Activated T-cell treated with anti-CD3 and anti-CD28 coated beads for 48 hours (primary cell): ENCODE results near the gene ABCC4.

Source experiments
- DNase-seq: peaks from one replicate; pipeline ENCODE4 v3.0.0-alpha.2; 2020; ENCODE audit warnings: low read depth

Gene ABCC4

DNA sequence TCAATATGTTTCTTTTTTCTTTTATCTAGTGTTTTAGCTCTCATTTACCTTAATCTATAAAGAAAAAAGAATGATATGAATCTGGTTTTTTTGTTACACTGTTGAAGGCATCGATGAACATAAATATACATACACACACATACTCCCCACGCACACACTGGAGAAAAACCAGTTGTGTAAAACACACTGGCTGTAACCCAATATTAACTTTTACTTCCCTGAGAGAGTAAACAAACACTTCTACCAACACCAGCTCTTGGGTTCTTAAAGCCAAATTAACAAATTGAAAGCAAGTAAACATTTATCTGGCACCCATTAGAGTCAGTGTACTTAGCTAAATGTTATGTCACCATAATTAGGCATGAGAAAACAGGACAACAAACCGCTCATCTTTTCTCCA lies 145.7 kb downstream of the ABCC4 start:
- DNase-seq = no peak

- DNase-seq = no peak
Measured at GRCh38 chr13:95155093-95155492, 146.2 kb downstream of the ABCC4 start.

DNA sequence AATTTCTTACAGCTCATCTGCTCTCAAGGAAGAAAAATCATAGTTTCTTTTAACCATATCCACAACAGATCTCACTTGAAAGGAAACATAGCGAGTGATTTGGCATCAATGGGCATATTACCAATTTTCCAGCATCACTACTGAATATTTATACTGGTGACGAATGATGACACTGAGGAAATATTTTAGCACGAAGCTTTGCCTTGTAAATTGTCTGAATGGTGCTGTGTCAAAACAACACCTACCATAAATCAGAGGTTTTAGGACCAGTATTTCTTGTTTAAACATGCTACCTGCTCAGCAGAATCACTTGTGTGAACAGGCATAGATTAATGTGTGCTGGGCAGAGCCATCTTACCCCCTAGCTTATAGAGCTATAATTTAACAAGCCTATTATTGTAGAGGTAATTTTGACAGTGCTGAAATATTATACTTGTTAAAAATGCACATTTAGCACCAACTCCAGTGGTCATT lies 146.8 kb downstream of the ABCC4 start:
- no peak for DNase-seq

GRCh38 chr13:95153647-95154412 lies 147.4 kb downstream of the ABCC4 start:
- no peak for DNase-seq

- no peak for DNase-seq
Measured at GRCh38 chr13:95151942-95152587, 149.2 kb downstream of the ABCC4 start.

DNA sequence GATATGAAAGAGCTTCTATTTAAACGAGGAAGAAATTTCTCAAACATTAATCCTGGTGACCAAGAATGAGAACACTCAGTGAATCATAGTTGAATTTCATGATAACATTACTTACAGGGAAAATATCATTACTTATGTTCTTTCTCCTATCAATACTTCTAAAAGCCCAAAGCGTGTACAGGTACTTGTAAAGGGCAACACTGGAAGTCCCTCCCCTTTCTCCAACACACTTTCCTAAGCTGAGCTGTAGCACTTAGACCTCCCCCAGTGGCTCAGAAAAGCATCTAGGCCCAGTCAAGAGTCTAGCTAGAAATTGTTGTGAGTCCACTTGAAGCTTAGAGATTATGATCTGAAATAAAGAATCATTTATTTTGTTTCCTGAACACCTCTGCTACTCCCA lies 150.7 kb downstream of the ABCC4 start:
- no peak for DNase-seq

- no peak for DNase-seq
Measured at GRCh38 chr13:95146486-95146885, 154.8 kb downstream of the ABCC4 start.

DNA sequence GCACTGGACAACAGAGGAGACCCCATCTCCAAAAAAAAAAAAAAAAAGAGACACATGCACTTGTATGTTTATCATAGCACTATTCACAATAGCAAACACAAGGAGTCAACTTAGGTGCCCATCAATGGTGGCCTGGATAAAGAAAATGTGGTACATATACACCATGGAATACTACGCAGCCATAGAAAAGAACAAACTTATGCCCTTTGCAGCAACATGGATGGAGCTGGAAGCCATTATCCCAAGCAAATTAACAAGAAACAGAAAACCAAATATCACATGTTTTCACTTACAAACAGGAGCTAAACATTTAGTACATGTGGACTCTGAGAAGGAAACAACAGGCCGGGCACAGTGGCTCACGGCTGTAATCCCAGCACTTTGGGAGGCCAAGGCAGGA lies 155.7 kb downstream of the ABCC4 start:
- DNase-seq = no peak

DNA sequence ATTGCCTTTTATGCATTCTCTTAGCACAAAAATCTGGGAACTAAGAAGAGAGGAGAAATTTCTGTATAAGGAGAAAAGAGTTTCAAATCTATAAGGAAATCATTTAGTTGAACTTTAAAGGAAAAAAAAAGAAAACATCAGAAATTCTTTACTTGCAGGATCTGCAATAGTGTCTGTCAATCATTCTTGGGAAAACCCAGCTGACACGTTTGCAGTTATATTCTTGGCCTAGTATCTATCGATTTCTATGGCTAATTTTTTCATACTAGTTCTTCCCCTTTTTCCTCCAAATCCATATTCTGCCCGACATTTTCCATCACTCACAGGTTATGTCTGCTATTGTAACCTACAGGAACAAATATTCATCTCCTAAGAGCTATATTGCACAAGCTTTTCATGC lies 160.7 kb downstream of the ABCC4 start:
- no peak for DNase-seq

- no peak for DNase-seq
Measured at GRCh38 chr13:95138876-95139585, 162.2 kb downstream of the ABCC4 start.

- no peak for DNase-seq
Measured at GRCh38 chr13:95137096-95137495, 164.2 kb downstream of the ABCC4 start.

GRCh38 chr13:95136638-95137037 lies 164.6 kb downstream of the ABCC4 start:
- DNase-seq = no peak

DNA sequence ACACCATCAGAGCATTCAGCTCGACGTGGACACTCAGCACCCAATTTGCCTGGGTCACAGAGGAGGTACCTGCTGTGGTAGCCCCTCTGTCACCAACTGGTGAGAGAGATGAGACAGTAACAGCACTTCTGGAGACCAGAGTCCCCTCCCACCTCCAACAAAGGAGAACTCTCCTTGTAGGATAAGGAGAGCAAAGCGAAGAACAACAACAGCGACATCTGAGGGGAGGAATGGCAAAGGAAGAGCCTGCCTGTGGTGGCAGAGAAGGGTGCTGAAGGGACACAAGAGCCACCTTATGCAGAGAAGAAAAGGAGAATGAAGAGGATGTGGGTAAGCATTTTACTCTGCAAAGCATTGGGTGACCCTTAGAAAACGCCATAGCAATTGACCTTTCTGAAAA lies 167.8 kb downstream of the ABCC4 start:
- no peak for DNase-seq

DNA sequence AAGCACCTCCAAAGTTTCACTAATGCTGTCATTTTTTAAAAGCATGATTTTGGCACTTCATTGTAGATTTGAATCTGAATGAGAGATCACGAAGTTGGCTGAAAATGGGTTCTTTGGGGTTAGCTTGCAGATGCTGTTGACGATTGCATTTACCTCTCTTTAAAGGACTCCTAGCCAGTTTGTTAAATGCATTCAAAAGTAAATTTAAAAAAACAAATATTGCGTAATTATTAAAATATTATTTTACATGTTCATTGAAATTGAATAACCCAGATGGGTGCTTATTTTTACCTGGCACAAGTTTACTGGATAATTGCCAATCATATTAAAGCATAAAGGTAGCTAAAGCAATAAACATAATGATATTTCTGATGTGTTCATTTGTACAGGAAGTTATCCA lies 172.2 kb downstream of the ABCC4 start:
- no peak for DNase-seq

- DNase-seq = no peak
Measured at GRCh38 chr13:95128045-95128643, 173.1 kb downstream of the ABCC4 start.

- no peak for DNase-seq
Measured at GRCh38 chr13:95124959-95125358, 176.3 kb downstream of the ABCC4 start.

DNA sequence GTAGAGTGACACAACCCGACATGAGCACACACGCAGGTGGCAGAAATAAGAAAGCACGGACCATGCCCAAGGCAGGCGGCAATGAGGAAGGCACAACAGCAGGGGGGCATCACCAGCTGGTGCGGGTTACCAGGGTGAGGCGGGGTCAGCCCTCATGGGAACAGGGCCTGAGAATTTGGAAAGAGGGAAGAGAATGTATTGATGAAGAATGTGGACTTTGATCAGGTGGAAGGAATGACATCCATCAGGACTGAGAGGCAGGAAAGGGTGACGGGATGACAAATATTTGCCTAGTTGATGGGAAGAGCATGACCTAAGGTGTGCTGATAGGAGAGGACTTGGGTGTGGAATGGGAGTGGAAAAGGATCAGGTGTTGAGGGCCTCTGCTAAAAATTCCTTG lies 177.5 kb downstream of the ABCC4 start:
- DNase-seq = no peak

GRCh38 chr13:95122063-95122462 lies 179.2 kb downstream of the ABCC4 start:
- no peak for DNase-seq

GRCh38 chr13:95121516-95121915 lies 179.7 kb downstream of the ABCC4 start:
- DNase-seq = no peak

GRCh38 chr13:95120650-95121049 lies 180.6 kb downstream of the ABCC4 start:
- DNase-seq = no peak

DNA sequence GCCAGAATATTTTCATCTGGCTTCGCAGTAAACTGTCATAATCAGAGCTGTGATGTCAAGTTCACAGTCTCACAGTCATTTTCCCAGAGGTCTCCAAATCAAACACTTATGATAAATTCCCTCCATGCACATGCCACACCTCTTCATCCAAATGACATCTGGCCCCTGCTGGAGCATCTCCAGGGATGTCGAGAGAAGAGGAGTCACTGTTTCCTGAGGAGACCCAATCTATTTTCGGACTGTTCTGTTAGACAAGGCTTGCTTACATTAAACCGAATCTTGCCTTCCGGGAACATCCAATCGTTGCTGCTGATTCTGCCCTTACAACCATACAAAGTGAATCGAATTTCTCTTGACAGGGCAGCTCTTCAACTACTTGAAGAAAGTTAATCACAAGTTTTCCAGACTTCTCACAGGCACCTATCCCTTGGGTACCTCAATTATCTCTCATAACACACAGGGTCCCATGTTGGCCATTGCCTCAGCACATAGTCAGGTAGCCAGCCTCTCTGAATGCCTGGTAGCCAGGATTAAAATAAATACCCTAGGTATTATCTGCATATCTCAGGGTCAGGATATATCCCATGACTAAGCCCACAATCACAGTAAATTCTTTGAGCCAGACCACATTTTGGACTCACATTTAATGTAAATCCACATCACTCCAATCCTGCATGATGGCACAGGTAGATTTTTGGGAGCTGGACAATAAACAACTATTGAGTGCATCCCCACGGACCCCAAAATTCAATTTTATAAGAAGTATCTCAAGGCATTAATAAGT lies 182.5 kb downstream of the ABCC4 start:
- DNase-seq = no peak

- DNase-seq = no peak
Measured at GRCh38 chr13:95117092-95117491, 184.2 kb downstream of the ABCC4 start.
